ENCODE measurements around the gene KMT5C.

KMT5C gene

DNA sequence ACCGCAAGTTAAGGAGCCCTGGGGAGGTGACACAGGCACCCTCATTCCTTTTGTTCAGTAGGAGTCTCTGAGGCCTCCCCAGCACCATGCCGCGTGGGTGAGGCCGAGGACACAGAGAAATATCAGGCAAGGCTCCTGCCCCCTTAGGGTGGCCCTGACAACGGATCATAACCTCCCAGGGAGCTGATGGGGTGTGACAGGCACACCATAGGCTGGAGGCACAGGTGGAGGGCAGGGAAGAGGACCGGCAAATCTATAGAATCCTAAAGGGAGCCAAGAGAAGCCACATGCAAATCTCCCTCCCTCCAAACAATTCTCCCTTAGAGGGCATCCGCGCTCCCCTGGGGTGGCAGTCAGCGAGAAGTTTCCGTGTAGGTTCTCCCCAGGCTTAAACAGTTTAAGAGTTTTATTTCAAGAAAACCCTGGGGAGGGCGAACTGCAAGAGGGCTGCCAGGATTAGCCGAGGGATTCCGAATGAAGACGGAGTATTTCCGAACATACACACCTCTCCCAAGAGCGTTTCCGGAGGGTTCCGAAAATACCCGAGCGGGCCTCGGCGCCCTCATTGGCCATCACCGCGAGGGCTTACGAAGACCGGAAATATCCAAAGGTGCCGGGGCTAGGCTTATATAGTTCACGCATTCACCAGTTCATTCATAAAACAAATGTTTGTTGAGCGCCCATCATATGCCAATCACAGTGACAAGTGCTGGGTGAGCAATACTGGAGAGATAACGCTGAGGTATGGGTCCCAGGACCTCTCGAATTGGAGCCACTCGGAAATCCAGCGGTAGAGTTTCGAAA is 45.4 kb downstream of the KMT5C start:
- DNase-seq: peak; percentile 57 to 98 (median 88)

DNA sequence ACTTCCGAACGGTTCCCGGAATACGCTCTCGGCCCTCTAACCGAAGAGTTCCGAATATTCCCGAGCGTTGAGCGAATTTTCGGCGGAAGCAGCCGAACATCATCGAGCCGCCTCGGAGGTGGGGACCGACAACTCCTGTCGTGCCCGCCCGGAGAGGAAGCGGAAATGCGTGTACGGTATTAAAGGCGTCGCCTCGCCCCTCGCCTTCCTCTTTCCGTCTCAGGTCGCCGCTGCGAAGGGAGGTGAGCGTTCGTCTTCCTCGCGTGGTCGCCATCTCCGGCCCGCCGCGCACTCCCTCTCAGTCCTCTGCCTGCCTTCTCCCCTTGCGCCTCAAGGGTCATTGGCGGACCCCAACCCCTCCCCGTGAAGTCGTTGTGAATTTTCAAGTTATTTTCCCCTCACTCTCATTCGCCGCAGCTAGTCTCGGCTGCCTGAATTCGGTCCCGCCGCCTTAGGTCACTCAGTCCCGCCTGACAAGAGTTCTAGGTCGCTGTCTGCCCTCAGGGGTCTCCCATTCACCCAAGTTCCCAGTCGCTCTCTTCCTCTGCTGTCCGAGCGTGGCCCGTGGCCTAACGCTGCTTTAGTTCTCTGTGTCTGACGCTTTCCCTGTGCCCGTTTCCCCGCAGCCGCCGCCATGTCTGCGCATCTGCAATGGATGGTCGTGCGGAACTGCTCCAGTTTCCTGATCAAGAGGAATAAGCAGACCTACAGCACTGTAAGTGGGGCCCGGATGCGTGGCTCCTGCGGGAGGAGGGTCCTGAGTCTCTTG is 46.2 kb downstream of the KMT5C start, which contains the start of gene RPL28:
Gene RPL28, plus strand, starts transcription at position 209 of the 769 bp plus-strand sequence. Its CDS starts 426 bp downstream, at position 635.
- DNase-seq: peak in 55 of 56 donors; percentile 81 to 99 (median 97)

DNA sequence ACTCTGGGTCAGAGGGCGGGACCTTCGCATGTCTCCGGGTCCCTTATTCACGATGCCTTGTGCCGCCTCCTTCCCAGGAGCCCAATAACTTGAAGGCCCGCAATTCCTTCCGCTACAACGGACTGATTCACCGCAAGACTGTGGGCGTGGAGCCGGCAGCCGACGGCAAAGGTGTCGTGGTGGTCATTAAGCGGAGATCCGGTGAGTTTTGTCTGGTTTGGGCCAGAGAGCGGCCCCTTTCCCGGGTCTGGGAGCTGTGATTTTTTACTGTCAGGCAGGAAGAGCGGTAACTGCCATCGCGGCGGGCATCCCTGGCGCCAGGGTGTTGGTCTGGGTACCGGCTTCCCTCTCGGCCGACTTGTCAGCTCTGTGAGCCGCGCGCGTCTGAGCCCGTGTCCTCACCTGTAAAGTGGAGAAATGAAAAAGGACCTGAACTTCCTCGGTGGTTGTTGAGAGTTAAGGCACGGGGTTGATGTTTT is 46.9 kb downstream of the KMT5C start:
- DNase-seq: peak in 3 of 56 donors; percentile 32 to 50 (median 46)

DNA sequence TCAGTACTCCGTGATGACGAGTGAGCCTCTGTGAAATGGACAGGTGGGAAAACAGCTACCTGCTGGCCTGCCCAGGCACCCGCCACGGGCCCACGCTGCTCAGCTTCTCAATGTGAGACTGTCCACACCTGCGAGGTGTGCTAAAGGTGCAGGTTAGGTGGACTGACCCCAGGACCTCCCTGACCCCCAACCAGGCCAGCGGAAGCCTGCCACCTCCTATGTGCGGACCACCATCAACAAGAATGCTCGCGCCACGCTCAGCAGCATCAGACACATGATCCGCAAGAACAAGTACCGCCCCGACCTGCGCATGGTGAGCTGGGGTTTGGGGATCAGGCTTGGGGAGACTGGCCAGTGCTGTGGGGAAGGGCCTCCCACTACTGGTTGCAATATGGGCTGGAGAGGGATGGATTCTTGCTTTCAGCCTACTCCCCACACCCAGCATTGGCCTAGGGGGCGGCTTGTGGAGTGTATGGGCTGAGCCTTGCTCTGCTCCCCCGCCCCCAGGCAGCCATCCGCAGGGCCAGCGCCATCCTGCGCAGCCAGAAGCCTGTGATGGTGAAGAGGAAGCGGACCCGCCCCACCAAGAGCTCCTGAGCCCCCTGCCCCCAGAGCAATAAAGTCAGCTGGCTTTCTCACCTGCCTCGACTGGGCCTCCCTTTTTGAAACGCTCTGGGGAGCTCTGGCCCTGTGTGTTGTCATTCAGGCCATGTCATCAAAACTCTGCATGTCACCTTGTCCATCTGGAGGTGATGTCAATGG is 48.2 kb downstream of the KMT5C start:
- no peak for DNase-seq

DNA sequence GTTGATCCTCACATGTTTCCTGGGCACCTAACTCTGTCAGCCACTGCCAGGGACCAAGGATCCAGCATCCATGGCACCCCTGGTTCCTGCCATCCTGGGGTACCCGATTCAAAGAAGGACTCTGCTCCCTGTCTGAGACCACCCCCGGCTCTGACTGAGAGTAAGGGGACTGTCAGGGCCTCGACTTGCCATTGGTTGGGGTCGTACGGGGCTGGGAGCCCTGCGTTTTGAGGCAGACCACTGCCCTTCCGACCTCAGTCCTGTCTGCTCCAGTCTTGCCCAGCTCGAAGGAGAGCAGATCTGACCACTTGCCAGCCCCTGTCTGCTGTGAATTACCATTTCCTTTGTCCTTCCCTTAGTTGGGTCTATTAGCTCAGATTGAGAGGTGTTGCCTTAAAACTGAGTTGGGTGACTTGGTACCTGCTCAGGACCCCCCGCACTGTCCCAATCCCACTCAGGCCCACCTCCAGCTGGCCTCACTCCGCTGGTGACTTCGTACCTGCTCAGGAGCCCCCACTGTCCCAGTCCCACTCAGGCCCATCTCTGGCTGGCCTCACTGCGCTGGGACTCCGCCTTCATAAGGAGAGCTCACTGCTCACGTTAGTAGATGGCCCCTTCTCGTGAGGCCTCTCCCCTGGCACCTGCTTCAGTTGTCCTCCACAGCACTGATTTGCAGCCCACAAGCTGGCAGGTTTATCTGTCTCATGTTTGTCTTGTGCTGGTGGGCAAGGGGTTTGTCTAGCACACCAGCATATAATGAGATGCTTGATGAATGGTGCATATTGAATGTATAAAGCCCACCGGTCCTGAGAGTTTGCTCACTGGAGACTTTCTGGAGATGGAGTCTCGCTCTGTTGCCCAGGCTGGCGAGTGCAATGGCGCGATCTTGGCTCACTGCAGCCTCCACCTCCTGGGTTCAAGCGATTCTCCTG is 50.0 kb downstream of the KMT5C start:
- DNase-seq: no peak

DNA sequence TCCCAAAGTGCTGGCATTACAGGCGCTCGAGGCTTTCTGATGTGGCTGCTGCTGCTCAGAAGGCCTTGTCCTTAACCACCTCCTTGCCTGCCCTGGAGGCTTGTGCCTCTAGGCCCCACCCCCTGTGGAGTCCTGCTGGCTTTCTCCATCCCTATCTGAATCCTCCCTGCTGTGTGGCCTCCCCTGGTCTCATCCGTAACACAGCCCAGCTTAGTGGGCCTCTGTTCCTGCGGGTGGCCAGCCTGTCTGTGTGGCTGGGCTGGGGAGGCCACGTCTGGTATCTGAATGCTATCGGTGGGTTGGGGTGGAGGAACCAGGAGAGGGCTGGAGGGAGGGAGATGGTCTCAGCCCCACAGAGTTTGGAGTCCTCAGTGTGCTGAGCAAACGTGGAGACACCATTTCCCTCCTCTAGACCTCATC is 50.8 kb downstream of the KMT5C start:
- no peak for DNase-seq

DNA sequence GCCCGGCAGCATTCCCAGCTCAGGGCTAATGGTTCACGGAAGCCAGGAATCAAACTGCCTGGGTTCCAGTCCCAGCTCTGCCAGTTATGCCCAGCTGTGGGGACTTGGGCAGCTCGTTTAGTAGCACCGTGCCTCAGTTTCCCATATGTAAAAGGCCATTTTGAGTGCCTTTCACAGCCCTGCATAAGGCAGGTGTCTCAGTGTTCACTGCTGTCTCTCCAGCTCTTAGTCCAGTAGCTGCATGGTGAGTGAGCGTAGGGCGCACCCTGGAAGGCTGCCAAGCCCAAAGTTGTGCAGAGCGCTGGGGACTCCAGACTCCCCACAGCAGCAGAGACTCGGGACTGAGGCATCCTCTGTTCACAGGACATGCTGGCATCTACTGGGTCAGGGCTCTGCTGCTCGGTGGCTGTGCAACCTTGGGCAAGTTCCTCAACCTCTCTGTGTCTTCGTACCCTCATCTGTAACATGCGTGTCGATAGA is 51.6 kb downstream of the KMT5C start:
- DNase-seq: peak in 2 of 56 donors; percentile 16 to 40

DNA sequence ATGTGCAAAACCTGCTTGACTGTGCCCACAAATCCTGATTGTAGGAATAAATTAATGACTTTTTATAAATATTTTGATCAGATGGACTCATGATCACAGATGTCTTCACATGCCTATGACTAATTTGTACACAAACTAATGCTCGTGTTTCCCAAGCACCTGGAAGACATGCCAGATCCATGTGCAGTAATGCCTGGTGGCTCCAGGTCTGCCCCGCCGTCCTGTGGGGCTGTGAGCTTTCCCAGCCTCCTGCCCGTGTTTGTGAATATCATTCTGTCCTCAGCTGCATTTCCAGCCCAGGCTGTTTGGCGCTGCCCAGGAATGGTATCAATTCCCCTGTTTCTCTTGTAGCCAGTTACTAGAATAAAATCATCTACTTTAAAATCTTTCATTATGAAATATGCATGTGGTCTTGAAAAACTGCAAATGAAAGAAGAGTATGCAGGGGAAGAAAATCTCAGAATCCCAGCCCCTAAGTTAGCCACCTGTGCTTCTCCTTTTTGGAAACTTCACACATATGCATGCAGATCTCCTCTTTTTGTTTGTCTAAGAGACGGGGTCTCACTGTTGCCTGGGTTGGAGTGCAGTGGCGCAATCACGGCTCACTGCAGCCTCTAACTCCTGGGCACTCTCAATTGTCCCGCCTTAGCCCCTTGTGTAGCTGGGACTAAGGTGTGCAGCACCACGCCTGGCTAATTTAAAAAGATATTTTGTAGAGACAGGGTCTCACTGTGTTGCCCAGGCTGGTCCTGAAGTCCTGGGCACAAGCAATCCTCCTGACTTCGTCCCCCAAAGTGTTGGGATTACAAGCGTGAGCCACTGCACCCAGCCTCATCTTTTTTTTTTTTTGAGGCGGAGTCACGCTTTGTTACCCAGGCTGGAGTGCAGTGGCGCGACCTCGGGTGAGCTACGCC is 52.3 kb downstream of the KMT5C start:
- no peak for DNase-seq

DNA sequence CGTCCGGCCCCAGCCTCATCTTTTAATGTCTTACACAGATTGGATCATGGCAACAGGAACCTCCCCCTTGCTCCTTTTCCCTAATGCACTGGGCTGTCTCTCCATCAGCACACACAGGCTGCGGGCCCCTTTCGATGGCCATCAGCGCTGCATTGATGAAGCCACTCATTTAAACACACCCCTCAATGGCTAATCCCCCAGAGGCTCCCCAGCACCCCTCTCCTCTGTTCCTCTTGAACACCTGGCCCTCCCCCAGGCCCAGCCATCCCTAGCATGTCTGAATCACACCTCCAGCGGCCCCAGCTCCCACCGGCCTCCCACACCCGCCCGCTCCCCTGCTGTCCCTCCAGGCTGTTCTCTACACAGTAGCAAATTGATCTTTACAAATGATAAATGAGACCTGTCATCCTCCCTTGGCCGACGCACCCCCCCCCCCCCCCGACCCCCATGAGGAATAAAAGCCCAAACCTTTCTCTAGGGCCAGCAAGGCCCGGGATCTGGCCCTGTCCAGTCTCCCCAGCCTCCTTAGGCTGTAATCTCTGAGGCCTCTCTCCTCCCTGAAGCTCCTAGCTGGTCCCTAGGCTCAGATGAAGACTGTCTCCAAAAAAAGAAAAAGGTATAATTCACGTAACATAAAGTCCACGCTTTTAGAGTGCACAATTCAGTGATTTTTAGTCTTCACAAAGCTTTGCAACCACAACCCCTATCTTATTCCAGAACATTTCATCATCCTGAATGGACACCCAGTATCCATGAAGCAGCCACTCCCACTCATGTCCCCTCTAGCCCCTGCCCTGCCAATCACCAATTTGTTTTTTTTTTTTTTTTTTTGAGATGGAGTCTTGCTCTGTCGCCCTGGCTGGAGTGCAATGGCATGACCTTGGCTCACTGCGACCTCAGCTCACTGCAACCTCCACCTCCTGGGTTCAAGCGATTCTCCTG is 53.4 kb downstream of the KMT5C start:
- DNase-seq: peak in 5 of 56 donors; percentile 3 to 25 (median 16)

Data from amygdala (tissue), 56 donors.